M059J (cell line): Measurements from ENCODE around the gene ARL8A. TPM values are rescaled to one million over a fixed set of nuclear protein-coding genes. Genes with fewer than 3 reads are reported as not detected.
"Not testable (repeated sequence)": the region's sequence is repeated elsewhere in the genome, so short reads cannot be mapped to it uniquely, and the experiment has no call there.

ENCODE experiments used
- DNase-seq: peaks from one replicate; pipeline ENCODE4 v3.0.0-alpha.2; 2012; ENCODE audit warnings: low read depth
- total RNA-seq: library from RNA; depleted of rRNA; stranded (reverse); fragments of >200 nt; shearing (Covaris generic); gene quantifications from 2 replicates; pipeline ENCODE4 v1.2.3, GENCODE V29; 2014; rRNA removed

Gene ARL8A
- total RNA-seq, result 15.3 and 24.7 TPM in 2 replicates

DNA sequence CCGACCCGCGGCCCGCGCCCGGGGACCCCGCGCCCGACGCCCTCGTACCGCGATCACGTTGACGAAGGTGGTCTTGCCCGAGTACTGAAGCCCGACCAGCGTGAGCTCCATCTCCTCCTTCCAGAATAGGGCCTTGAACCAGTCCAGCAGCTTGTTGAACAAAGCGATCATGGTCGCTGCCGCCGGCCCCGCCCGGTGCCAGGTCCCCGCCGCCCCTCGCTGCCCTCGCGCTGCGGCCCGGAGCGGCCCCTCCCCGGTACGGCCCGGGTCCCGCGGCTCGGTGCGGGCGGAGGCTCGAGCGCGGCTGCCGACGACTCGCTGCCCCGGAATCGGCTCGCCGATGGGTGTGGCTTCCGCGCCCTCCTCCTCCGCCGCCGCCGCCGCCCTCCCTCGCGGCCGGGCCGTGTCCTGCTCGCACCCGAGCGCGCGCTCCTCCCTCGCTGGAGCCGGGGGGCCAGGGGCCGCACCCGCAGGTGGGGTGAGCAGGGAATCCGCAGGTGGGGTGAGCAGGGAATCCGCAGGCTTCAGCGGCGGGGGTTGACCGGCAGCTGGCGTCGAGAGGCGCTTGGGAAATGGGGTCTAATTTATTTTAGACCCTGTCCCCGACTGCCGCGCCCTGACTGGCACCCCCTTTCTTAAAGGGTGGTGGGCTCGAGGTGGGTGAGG, at the start of gene ARL8A:
TSS of gene ARL8A (minus strand) at position 336 of the 666 bp plus-strand sequence. CDS start at position 171, 165 bp downstream.
- peak; percentile 42 for DNase-seq

DNA sequence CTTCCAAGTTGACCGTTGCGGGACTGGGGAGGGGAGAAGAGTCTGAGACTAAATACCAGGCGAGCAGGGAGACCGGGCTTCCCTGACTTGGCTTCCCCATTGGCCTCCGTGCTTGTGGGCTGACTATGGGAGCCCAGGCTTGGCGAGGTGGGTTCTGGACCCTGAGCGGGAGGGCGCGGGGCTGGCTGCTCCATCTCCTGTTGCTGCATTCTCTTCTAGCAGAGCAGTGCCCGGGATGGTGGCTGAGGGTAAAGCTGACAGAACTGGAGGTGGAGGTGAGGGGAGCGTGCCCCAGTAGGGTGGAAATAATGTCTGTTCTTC, 49.8 kb upstream of the ARL8A start:
- no peak for DNase-seq

DNA sequence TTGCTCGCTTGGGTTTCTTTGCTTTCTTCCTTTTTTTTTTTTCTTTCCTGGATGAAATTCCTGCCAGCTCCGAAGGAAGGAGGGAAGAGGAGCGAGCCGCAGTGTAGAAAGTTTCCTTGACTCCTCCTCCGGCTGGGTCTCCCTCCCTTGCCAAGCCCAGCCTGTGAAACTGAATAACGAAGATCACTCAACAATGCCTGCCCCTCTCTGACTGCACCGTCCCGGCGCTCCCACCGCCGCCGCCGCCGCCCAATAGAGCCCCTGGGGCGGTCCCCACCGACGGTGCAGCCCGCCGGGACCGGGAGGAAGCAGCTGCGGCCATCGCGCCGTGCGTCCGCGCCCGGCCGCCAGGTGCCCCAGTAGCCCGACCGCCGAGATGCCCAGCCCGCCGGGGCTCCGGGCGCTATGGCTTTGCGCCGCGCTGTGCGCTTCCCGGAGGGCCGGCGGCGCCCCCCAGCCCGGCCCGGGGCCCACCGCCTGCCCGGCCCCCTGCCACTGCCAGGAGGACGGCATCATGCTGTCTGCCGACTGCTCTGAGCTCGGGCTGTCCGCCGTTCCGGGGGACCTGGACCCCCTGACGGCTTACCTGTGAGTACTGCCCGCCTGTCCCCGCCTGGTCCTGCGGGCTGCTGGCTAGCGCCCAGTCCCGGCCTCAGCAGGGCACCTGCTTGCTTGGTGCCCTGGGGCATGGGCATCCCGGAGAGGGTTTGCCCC, 49.2 kb upstream of the ARL8A start, which contains the start of gene LGR6:
TSS of gene LGR6 (plus strand) at position 186 of the 714 bp plus-strand sequence. CDS start at position 377, 191 bp downstream.
- no peak for DNase-seq

DNA sequence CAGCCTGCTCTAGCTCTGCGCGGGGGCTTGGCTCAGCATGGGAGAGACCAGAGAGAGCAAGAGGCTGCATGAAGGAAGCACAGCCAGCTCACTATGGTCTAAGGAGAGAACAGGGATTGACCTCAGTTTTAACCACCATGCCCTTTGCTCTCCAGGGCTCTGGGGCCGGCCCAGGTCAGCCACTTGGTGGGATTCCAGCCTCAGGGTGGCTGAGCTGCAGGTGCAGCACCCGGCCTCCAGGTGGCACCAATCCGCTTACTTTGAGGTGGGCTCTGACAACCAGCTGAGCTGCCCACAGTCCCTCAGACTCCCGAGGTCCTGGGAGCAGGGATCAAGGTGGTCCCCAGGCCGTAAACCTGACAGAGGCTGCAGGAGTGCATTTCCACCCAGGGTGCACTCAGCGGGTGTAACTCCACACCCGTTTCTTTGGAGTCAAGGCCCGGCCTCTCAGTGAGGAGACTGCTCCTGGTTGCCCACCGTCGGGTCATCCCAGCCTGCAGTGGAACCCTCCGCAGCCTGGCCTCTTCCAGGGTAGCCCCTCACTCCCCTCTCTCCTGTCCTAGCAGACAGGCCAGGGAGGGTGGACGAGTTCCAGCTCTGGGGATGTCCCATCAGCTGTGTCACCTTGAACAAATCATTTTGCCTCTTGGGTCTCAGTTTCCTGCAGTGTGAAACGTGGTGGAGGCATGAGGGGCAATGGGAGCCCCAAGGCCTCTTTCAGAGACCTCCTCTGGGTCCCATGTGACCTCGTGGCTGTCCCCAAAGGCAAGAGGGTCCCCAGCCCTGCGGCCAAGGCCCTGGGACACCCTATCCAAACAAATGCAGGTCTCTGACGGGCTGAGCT, 48.5 kb upstream of the ARL8A start:
- DNase-seq, result peak; percentile 43

GRCh38 chr1:202191391-202191790, 46.9 kb upstream of the ARL8A start:
- not testable (repeated sequence) for DNase-seq

DNA sequence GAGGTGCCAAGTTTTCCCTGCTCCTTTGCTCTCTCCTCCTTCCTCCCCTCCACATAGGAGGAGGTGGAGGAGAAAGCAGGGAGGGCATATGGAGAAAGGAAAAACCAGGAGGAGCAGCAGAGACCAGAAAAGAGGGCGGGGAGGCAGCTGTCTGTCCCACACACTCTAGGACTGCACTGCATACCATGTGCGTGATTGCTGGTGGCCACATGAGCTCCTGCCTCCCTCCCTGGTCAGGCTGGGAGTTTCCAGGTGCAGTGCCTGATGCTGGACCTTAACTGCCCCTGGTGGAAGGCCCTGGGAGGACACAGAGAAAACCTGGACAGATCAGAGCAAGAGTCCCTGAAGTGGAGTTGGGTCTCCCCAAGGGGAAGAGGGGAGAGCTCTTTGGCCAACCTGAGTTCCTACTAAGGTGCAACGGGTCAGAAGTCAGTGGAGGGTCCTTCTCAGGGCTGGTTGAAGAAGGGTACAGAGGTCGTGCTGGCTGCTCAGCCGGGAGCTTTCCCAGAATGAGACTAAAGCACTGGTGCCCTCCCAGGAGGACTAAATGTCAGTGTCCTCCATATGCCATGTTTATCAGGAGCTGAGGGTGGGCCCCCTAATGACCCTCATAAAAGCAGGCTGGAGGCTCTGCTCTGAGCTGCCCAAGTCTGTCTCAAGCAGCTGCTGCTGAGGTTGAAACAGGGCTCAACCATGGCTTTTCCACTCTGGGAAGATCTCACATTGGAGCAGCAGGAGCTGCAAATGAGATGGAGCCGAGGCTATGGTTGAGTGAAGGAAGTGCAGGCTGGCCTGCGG, 45.6 kb upstream of the ARL8A start:
- peak; percentile 33 for DNase-seq

DNA sequence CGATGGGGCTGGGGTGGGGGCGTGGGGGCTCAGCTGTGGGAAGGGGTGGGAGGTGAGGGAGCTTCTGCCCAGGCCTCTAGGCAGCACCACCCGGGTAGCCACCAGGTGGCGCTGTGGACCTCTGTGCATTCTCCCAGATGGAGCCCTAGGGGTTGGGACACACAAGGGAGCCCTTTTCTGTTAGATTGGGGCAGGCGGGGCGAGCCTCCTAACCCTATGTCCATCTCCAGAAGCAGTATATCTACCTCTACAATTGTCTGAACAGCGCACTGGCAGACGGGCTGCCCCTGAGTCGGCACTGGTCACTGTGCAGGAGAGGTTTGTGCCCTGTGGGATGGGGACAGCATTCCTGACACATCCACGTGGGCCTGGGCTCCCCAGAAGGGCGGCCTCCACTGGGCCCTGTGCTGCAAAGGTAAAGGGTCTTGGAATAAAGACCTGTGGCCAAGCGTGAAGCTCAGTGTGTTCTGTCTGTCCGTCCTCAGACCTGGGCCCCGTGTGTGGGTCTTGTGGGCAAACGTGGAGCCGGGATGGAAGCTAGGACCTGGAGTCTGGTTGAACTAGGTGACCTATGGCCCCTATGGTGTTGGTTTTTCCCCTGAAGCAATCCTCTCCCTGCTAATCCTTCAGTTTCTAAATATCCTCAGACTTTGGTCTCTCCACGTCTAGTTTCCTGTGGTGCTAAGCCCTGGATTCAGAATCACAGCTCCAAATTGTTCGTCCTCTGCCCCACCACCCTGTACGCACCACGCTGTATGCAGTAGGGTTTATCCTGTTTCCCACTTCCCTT, 44.7 kb upstream of the ARL8A start:
- DNase-seq, result peak; percentile 62

GRCh38 chr1:202187697-202188407, 43.3 kb upstream of the ARL8A start:
- DNase-seq, result no peak

DNA sequence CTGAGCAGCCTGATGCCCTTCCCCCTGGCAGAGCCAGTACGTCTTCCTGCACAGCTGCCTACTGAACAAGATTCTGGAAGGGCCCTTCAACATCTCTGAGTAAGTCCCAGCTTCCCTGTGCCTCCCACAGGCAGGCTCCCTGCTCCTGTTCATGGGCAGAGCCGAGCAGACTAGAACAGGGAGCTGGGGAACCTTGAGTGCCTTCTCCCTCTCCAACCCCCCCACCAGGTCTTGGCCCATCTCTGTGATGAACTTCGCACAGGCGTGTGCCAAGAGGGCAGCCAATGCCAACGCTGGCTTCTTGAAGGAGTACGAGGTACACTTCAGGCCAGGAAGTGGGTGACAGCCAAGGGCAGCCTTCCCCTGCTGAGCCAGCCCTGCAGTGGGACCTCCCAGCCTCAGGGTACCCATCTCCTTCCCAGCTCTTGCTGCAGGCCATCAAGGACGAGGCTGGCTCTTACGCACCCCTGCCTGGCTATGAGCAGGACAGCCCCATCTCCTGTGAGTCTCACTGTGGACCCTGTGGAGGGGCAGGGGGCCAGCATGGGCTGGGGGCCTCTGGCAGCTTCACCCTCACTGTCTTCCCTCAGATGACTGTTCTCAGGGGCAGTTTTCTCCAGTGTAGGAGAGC, 42.6 kb upstream of the ARL8A start:
- DNase-seq, result no peak

GRCh38 chr1:202186327-202186726, 41.8 kb upstream of the ARL8A start:
- no peak for DNase-seq

- peak; percentile 83 for DNase-seq
These were observed 40.4 kb upstream of the ARL8A start for GRCh38 chr1:202184750-202185460.

DNA sequence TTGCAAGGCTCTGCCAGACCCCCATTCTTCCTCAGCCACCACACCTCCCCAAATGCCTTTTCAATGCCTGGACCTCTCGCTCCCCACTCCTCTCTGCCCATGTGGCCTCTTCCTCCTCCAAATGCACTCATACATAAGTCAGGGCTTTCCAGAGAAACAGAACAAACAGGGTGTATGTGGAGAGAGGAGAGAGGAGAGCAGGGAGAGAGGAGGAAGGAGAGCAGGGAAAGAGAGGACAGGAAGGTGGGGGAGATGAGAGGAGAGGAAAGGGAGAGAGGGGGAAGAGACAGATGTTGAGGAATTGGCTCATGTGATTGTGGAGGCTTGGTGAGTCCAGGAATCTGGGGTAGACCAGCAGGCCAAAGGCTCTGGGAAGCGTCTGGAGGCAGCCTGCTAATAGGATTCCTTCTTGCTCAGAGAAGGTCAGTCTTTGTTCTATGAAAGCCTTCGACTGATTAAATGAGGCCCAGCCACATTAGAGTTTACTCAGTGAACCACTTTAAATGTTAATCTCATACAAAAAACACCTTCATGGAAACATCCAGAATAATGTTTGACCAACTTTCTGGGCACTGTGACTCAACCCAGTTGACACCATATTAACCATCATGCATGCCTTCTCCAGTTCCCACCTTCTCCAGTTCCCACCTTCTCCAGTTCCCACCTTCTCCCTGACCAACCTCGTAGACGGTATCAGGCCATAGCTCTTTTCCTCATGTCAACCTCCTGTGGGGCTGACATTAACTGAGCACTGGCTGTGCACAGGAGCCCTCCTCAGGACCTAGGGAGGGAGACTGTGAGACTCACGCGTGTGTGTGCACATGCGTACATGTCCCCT, 37.7 kb upstream of the ARL8A start:
- DNase-seq, result no peak

GRCh38 chr1:202181586-202181985, 37.0 kb upstream of the ARL8A start:
- no peak for DNase-seq

DNA sequence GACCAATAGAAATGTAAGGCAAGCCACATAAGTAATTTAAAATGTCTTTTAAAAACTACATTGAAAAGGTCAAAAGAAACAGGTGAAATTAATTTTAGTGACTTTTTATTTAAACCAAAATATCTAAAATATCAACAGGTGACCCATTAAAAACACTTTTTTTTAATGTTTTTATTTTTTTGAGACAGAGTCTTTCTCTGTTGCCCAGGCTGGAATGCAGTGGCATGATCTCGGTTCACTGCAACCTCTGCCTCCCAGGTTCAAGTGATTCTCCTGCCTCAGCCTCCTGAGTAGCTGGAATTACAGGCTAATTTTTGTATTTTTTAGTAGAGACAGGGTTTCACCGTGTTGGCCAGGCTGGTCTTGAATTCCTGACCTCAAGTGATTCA, 36.2 kb upstream of the ARL8A start:
- DNase-seq, result not testable (repeated sequence)

- no peak for DNase-seq
These were observed 35.6 kb upstream of the ARL8A start for GRCh38 chr1:202179828-202180750.

DNA sequence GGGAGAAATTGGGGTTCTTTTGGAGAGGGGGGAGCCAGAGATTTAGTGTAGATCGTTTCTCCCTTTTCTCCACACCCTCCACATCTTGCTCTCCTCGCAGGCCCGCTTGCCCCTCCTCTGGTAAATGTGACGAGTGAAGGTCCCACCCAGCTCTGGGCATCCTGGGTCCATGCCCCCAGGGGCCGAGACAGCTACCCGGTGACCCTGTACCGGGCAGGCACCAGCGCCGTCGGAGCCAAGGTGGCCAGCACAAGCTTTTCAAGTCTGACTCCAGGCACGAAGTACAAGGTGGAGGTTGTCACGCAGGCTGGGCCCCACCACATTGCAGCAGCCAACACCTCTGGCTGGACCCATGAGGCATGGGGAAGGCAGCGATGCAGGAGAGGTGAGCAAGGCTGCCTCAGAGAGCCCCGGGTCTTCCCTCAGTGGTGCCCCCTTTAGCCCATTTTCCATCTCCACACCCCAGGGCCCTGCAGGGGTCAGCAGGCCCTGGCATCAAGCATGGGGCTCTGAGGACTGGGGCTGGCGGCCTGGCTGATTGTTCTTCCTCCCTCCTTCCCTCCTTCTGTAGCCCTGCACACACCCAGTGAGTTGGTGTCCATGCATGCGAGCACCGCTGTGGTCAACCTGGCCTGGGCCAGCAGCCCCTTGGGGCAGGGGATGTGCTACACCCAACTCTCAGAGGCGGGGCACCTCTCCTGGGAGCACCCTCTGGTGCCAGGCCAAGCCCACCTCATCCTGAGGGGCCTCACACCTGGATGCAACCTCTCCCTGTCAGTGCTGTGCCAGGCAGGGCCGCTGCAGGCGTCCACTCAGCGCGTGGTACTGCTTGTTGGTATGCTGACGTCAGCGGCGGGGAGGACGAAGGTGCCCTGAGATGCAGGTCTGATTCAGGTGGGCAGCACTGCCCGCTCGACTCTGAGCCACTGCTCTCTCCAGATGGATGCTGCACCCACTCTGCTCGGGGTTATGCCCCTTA, 32.7 kb upstream of the ARL8A start:
- DNase-seq, result no peak
